ENCODE data around the gene TLCD2. TPM values are rescaled to one million over a fixed set of nuclear protein-coding genes. Genes with fewer than 3 reads are reported as not detected.

The TLCD2 gene
- total and polyA plus RNA-seq, 9 of the 15 experiments (the other 6 are each of a cell fraction or from before 2014, with no cell fraction given): 0.10 to 0.89 (median 0.58) TPM

DNA sequence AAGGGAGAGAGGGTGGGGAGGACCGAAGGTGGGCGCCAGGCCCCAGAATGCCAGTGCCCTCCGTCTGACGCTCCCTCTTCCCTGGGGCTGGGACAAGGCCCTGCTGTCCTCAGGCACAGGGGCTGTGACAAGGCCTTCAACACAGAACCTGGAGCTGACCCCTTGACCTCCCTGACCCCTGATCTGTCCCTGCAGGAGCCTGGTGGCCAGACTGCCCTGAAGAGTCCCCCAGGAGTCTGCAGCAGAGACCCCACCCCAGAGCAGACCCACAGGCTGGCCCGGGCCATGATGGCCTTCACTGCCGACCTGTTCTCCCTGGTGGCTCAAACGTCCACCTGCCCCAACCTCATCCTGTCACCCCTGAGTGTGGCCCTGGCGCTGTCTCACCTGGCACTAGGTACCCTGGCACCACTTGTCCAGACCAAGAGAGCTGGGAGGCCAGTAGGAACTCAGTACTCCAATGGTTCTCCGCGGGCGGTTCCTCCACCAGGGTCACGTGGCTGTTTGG is 35.4 kb upstream of the TLCD2 start (continued):
- TF ChIP-seq CSDE1 (IDR thresholded peaks at IDR 0.05): no peak

DNA sequence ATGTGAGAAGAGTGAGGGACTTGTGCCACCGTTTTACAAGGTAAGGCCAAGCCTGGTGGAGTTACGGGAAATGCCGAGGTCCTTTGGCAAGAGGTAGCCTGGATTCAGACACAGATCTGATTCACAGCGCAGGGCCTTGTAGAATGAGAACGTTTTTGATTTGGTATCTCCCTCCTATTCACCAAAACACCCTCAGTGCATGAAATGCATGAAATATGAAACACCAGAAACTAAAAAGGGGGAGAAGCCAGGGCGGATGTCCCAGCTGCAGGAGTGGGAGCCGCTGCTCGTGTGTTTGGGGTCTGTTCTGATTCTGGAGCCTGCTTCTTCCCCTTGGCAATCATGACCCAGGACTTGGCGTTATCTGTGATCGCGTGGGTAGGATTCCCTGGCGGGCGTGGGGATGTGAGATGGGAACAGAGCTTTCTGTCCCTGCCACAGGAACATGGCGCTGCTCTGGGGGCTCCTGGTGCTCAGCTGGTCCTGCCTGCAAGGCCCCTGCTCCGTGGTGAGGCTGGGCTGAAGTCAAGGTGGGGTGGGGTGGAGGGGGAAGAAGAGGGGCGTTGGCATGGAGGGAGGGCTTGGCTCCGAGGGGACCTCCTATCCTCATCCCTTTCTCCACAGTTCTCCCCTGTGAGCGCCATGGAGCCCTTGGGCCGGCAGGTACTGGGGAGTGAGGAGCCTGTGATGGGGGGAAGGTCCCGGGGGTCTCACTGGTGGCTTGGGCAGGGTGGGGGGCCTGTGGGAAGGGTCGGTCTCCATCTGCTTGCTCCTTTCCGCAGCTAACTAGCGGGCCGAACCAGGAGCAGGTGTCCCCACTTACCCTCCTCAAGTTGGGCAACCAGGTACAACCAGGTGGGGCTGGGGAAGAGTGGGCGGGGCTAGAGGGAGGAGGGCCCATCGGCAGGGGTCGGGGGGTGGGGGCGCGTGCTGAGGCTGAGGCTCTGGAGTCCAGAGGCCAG is 34.7 kb upstream of the TLCD2 start:
- H4K20me1 ChIP-seq (replicated peaks; ENCODE audit: control insufficient read depth, insufficient read depth, low read length): no peaks in the 10 kb centered on the region
- POLR2A ChIA-PET: interaction anchor here (0.6 kb wide), 1 partner anchor 18 kb away, joined by 4 read pairs; no protein-coding TSS in a partner anchor
- FAIRE-seq: no peak
- TF ChIP-seq, protein P1, sequence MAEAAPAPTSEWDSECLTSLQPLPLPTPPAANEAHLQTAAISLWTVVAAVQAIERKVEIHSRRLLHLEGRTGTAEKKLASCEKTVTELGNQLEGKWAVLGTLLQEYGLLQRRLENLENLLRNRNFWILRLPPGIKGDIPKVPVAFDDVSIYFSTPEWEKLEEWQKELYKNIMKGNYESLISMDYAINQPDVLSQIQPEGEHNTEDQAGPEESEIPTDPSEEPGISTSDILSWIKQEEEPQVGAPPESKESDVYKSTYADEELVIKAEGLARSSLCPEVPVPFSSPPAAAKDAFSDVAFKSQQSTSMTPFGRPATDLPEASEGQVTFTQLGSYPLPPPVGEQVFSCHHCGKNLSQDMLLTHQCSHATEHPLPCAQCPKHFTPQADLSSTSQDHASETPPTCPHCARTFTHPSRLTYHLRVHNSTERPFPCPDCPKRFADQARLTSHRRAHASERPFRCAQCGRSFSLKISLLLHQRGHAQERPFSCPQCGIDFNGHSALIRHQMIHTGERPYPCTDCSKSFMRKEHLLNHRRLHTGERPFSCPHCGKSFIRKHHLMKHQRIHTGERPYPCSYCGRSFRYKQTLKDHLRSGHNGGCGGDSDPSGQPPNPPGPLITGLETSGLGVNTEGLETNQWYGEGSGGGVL (CRISPR knock-in tag; IDR thresholded peaks at IDR 0.05): no peak
- TF ChIP-seq ATF7 (IDR thresholded peaks at IDR 0.05) (no peak), BHLHE40 (IDR thresholded peaks at IDR 0.05; ENCODE audit: low read length) (no peak), SMAD3 (CRISPR knock-in tag; conservative IDR thresholded peaks at IDR 0.05) (no peak), SMC3 (conservative IDR thresholded peaks at IDR 0.05; ENCODE audit: insufficient read depth, low read depth, low read length) (no peak), BRD4 (IDR thresholded peaks at IDR 0.05) (no peak), ZNF253 (CRISPR knock-in tag; conservative IDR thresholded peaks at IDR 0.05) (no peak), MBD2 (IDR thresholded peaks at IDR 0.05; ENCODE audit: borderline replicate concordance, low read depth) (no peak), MYC (IDR thresholded peaks at IDR 0.05; ENCODE audit: low read depth, low read length) (no peak), MYC (CRISPR knock-in tag; IDR thresholded peaks at IDR 0.05; ENCODE audit: borderline replicate concordance, low read depth) (no peak), ZNF212 (CRISPR knock-in tag; IDR thresholded peaks at IDR 0.05) (no peak), PRMT5 (CRISPR knock-in tag; IDR thresholded peaks at IDR 0.05) (no peak)
- TF ChIP-seq, protein P2, sequence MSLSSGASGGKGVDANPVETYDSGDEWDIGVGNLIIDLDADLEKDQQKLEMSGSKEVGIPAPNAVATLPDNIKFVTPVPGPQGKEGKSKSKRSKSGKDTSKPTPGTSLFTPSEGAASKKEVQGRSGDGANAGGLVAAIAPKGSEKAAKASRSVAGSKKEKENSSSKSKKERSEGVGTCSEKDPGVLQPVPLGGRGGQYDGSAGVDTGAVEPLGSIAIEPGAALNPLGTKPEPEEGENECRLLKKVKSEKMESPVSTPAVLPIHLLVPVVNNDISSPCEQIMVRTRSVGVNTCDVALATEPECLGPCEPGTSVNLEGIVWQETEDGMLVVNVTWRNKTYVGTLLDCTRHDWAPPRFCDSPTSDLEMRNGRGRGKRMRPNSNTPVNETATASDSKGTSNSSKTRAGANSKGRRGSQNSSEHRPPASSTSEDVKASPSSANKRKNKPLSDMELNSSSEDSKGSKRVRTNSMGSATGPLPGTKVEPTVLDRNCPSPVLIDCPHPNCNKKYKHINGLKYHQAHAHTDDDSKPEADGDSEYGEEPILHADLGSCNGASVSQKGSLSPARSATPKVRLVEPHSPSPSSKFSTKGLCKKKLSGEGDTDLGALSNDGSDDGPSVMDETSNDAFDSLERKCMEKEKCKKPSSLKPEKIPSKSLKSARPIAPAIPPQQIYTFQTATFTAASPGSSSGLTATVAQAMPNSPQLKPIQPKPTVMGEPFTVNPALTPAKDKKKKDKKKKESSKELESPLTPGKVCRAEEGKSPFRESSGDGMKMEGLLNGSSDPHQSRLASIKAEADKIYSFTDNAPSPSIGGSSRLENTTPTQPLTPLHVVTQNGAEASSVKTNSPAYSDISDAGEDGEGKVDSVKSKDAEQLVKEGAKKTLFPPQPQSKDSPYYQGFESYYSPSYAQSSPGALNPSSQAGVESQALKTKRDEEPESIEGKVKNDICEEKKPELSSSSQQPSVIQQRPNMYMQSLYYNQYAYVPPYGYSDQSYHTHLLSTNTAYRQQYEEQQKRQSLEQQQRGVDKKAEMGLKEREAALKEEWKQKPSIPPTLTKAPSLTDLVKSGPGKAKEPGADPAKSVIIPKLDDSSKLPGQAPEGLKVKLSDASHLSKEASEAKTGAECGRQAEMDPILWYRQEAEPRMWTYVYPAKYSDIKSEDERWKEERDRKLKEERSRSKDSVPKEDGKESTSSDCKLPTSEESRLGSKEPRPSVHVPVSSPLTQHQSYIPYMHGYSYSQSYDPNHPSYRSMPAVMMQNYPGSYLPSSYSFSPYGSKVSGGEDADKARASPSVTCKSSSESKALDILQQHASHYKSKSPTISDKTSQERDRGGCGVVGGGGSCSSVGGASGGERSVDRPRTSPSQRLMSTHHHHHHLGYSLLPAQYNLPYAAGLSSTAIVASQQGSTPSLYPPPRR (CRISPR knock-in tag; IDR thresholded peaks at IDR 0.05; ENCODE audit: borderline replicate concordance): no peak

More for the DNA sequence above, 34.7 kb upstream of the TLCD2 start:
- CTCF ChIA-PET (ENCODE audit: low intra/inter-chr PET ratio): no interaction called here
- Histone ChIP-seq H3K4me3 (no peak overlapping the region), H3K27ac (ENCODE audit: extremely low read depth, low read depth, low read length) (no peak overlapping the region), H2AFZ (ENCODE audit: low read depth, low read length) (no peak overlapping the region), H3K27me3 (ENCODE audit: control insufficient read depth in 2 of 2, insufficient read depth in 2 of 2, low read length in 2 of 2) (peaks cover 5 to 12% of the 10 kb centered on the region in 2 experiments; a peak in 4 of 5 replicates), H3K9me1 (ENCODE audit: control insufficient read depth, insufficient read depth, low read length) (no peaks in the 10 kb centered on the region), H3K79me2 (ENCODE audit: control insufficient read depth, insufficient read depth, low read length) (no peaks in the 10 kb centered on the region), H3K9me3 (replicated peaks; ENCODE audit: control insufficient read depth, insufficient read depth, low read depth, low read length) (no peaks in the 10 kb centered on the region), H3K4me1 (replicated peaks in 1 of 2; ENCODE audit: control insufficient read depth in 2 of 2, insufficient read depth in 2 of 2, low read length in 2 of 2) (peaks cover 0 to 21% of the 10 kb centered on the region in 2 experiments; a peak in 2 of 5 replicates), H3K36me3 (ENCODE audit: control insufficient read depth, insufficient read depth, low read length) (no peaks in the 10 kb centered on the region), H3K9ac (ENCODE audit: insufficient read depth in 1 of 2, low read depth in 2 of 2, low read length in 2 of 2) (no peak overlapping the region; a peak in 1 of 4 replicates), H3K4me2 (ENCODE audit: insufficient read depth, low read length) (no peak overlapping the region)
- in situ Hi-C loops (cut with MboI): no loop called here
- BruUV-seq (replicated peaks): no TSS peak
- ATAC-seq (no peak), DNase-seq (ENCODE audit: extremely low read depth in 1 of 4, low spot score in 3 of 4) (no peak)
- WGBS (ENCODE audit: insufficient coverage, low coverage, missing lambda C conversion rate): 28% methylated on average over 11 of the region's 29 CpGs
- intact Hi-C loops (cut with micrococcal nuclease): no loop called here
